ENCODE data around the gene ABLIM2. TPM values are rescaled to one million over a fixed set of nuclear protein-coding genes. Genes with fewer than 3 reads are reported as not detected.

Gene ABLIM2
- total RNA-seq, 2 experiments from 2014 or later, result 0.30 to 0.79 TPM

DNA sequence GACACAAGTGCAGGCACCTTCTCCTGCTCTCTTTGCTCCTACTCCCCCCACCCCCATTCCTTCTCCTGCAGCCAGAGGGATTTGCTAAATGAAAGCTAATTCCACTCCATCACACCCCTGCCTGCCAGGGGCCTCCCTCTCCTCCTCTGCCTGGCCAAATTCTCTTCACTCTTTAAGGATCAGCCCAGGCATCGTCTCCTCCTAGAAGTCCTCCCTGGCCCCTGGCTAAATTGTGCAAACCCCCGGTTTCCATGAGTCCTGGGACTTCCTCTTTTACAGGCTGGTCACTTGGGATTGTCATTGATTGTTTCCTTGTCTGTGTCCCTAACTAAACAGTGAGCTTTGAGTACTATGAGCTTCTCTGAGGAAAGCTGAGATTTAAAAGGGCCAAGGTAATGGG lies 8.7 kb upstream of the ABLIM2 start:
- H3K4me1 Mint-ChIP-seq, result no peaks in the 10 kb centered on the region
- H3K4me3 Mint-ChIP-seq, result no peak overlapping the region
- no peaks in the 10 kb centered on the region for H3K27me3 Mint-ChIP-seq
- CTCF ChIA-PET, result interaction anchor here (0.8 to 0.9 kb wide), 2 partner anchors 9 to 10 kb away, joined by 3 read pairs; partner anchors contain the start of gene ABLIM2
- H3K27ac Mint-ChIP-seq, result no peak overlapping the region
- peaks cover 13% of the 10 kb centered on the region for H3K9me3 Mint-ChIP-seq
- POLR2A ChIA-PET, result no interaction called here
- H3K36me3 Mint-ChIP-seq (ENCODE audit: low read depth), result no peaks in the 10 kb centered on the region
- no peak for DNase-seq

GRCh38 chr4:8165374-8165896 lies 6.8 kb upstream of the ABLIM2 start:
- H3K9me3 Mint-ChIP-seq, result peaks cover 13% of the 10 kb centered on the region
- CTCF ChIA-PET, result no interaction called here
- no peaks in the 10 kb centered on the region for H3K27me3 Mint-ChIP-seq
- H3K4me1 Mint-ChIP-seq, result peaks cover 1% of the 10 kb centered on the region
- no peak for DNase-seq
- H3K27ac Mint-ChIP-seq, result no peak overlapping the region
- POLR2A ChIA-PET, result no interaction called here
- no peaks in the 10 kb centered on the region for H3K36me3 Mint-ChIP-seq (ENCODE audit: low read depth)
- H3K4me3 Mint-ChIP-seq, result no peak overlapping the region

DNA sequence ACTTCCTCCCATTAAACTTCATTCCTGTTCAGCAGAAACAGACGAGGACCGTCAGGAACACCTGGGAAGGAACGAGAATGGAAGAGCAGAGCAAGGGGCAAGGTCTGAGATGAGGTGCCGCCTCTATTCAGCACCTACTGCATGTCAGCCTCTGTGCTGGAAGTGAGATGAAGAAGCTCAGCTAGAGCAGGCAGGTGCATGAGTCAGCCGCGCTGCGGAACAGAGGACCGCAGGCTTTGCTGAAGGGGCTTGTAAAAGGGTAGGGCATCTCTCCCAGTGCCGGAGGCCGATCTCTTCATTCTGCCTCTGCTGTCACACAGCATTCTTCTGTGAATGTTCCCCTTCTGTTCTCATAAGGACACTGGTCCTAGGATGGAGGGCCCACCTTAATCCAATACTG lies 6.1 kb upstream of the ABLIM2 start:
- Mint-ChIP-seq H3K4me3 (no peak overlapping the region), H3K27ac (no peak overlapping the region), H3K27me3 (peaks cover 3% of the 10 kb centered on the region), H3K4me1 (peaks cover 5% of the 10 kb centered on the region), H3K36me3 (ENCODE audit: low read depth) (no peaks in the 10 kb centered on the region), H3K9me3 (peaks cover 13% of the 10 kb centered on the region)
- CTCF ChIA-PET, result no interaction called here
- no peak for DNase-seq
- POLR2A ChIA-PET, result no interaction called here

- Mint-ChIP-seq H3K27me3 (peaks cover 3% of the 10 kb centered on the region), H3K4me3 (no peak overlapping the region), H3K9me3 (peaks cover 10% of the 10 kb centered on the region), H3K27ac (no peak overlapping the region), H3K4me1 (peaks cover 8% of the 10 kb centered on the region), H3K36me3 (ENCODE audit: low read depth) (no peaks in the 10 kb centered on the region)
- no peak for DNase-seq
- CTCF ChIA-PET, result interaction anchor here (1.0 kb wide), 1 partner anchor 12 kb away, joined by 3 read pairs; no protein-coding TSS in a partner anchor
- POLR2A ChIA-PET, result no interaction called here
Observed at GRCh38 chr4:8164194-8164565, 5.6 kb upstream of the ABLIM2 start.

- no peak for DNase-seq
- H3K27ac Mint-ChIP-seq, result no peak overlapping the region
- ChIA-PET POLR2A (no interaction called here), CTCF (interaction anchor here (1.0 kb wide), 1 partner anchor 13 kb away, joined by 3 read pairs; no protein-coding TSS in a partner anchor)
- no peak overlapping the region for H3K4me3 Mint-ChIP-seq
- peaks cover 7% of the 10 kb centered on the region for H3K27me3 Mint-ChIP-seq
- H3K4me1 Mint-ChIP-seq, result peaks cover 11% of the 10 kb centered on the region
- peaks cover 3% of the 10 kb centered on the region for H3K36me3 Mint-ChIP-seq (ENCODE audit: low read depth)
- peaks cover 10% of the 10 kb centered on the region for H3K9me3 Mint-ChIP-seq
Observed at GRCh38 chr4:8163436-8164193, 5.0 kb upstream of the ABLIM2 start.

GRCh38 chr4:8163026-8163425 lies 4.4 kb upstream of the ABLIM2 start:
- Mint-ChIP-seq H3K9me3 (peaks cover 4% of the 10 kb centered on the region), H3K36me3 (ENCODE audit: low read depth) (peaks cover 3% of the 10 kb centered on the region)
- POLR2A ChIA-PET, result no interaction called here

DNA sequence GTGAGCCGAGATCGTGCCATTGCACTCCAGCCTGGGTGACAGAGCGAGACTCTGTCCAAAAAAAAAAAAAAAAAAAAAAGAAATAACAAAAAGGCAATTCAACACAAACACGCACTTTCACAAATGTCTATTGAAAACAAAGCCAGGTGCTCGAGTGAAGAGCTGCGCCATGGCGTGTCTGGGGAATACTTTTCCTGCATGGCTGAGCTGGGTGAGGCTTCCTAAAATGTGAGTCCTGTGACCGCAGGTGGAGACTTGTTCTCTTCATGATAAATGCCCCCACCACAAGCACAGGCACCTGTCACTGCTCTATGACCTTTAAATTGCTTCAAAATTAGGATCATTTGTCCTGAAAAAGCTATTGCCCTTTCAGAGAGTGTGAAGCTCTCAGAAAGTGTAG lies 4.0 kb upstream of the ABLIM2 start:
- POLR2A ChIA-PET, result no interaction called here
- Mint-ChIP-seq H3K9me3 (no peaks in the 10 kb centered on the region), H3K4me1 (peaks cover 11% of the 10 kb centered on the region), H3K4me3 (no peak overlapping the region), H3K27ac (no peak overlapping the region), H3K36me3 (ENCODE audit: low read depth) (peaks cover 3% of the 10 kb centered on the region), H3K27me3 (peaks cover 8% of the 10 kb centered on the region)
- CTCF ChIA-PET, result interaction anchor here (0.7 kb wide), 1 partner anchor 14 kb away, joined by 3 read pairs; no protein-coding TSS in a partner anchor
- DNase-seq, result no peak

More at GRCh38 chr4:8163026-8163425, 4.4 kb upstream of the ABLIM2 start:
- Mint-ChIP-seq H3K4me3 (no peak overlapping the region), H3K27me3 (peaks cover 7% of the 10 kb centered on the region), H3K27ac (no peak overlapping the region), H3K4me1 (peaks cover 11% of the 10 kb centered on the region)
- CTCF ChIA-PET, result interaction anchor here (0.7 kb wide), 1 partner anchor 14 kb away, joined by 3 read pairs; no protein-coding TSS in a partner anchor
- no peak for DNase-seq

GRCh38 chr4:8160572-8160971 lies 2.0 kb upstream of the ABLIM2 start:
- peak overlapping the region; percentile 14 for H3K4me3 Mint-ChIP-seq

GRCh38 chr4:8160233-8160560 lies 1.6 kb upstream of the ABLIM2 start:
- Mint-ChIP-seq H3K9me3 (no peaks in the 10 kb centered on the region), H3K36me3 (ENCODE audit: low read depth) (peaks cover 3% of the 10 kb centered on the region), H3K4me1 (peaks cover 11% of the 10 kb centered on the region), H3K4me3 (peak overlapping the region; percentile 88), H3K27me3 (peaks cover 15% of the 10 kb centered on the region), H3K27ac (no peak overlapping the region)
- ChIA-PET POLR2A (no interaction called here), CTCF (interaction anchor here (2.1 kb wide), 1 partner anchor 16 kb away, joined by 6 read pairs; no protein-coding TSS in a partner anchor)
- no peak for DNase-seq

More at GRCh38 chr4:8160572-8160971, 2.0 kb upstream of the ABLIM2 start:
- Mint-ChIP-seq H3K4me1 (peaks cover 11% of the 10 kb centered on the region), H3K27ac (no peak overlapping the region), H3K9me3 (no peaks in the 10 kb centered on the region), H3K27me3 (peaks cover 15% of the 10 kb centered on the region), H3K36me3 (ENCODE audit: low read depth) (peaks cover 3% of the 10 kb centered on the region)
- POLR2A ChIA-PET, result no interaction called here
- DNase-seq, result no peak
- CTCF ChIA-PET, result no interaction called here

DNA sequence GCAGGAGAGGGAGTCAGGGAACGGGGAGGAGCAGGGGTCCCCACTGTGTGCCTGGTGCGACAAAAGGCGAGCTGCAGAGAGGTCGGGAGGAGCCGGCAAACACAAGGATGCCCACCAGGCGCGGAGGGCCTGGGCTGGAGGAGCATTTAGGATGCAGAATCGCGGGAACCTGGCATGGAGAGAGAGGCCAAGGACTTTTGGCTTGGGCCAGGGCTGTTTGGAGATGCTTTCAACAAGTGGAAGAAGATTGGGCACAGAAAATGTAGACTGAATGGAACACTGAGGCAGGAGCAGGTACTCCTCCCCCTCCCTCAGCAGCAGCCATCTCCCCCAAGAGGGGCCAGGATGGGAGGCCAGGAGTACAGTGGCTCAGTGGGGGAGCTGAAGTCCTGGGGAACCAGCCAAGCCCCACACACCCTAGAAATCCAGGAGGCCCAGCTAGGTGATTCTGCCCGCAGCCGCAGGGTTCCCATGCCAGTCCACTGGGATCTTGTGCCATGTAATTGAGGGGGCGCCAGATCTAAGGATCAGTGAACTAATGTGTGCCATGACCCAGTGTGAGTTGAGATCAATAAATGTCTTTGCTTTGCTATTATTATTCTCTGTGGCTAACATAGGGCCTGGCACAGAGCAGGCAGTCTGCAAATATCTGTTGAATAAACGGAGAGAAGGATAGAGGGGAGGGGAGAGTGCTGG lies 1.1 kb upstream of the ABLIM2 start:
- Mint-ChIP-seq H3K27me3 (peaks cover 15% of the 10 kb centered on the region), H3K4me3 (peak overlapping the region; percentile 88), H3K4me1 (peaks cover 11% of the 10 kb centered on the region), H3K36me3 (ENCODE audit: low read depth) (peaks cover 3% of the 10 kb centered on the region), H3K27ac (no peak overlapping the region), H3K9me3 (no peaks in the 10 kb centered on the region)
- ChIA-PET CTCF (interaction anchor here (1.2 to 2.1 kb wide), 4 partner anchors 11 to 19 kb away, joined by 3 to 6 read pairs (median 4); no protein-coding TSS in a partner anchor), POLR2A (interaction anchor here (0.6 kb wide), 1 partner anchor 17 kb away, joined by 3 read pairs; no protein-coding TSS in a partner anchor)
- DNase-seq, result no peak

GRCh38 chr4:8157944-8158709 lies 486 bp downstream of the ABLIM2 start:
- no peaks in the 10 kb centered on the region for H3K9me3 Mint-ChIP-seq
- POLR2A ChIA-PET, result no interaction called here
- CTCF ChIA-PET, result interaction anchor here (0.6 to 2.1 kb wide), 5 partner anchors 9 to 18 kb away, joined by 3 to 6 read pairs (median 3); no protein-coding TSS in a partner anchor
- no peak overlapping the region for H3K27ac Mint-ChIP-seq
- H3K4me1 Mint-ChIP-seq, result peaks cover 11% of the 10 kb centered on the region
- DNase-seq, result no peak
- peaks cover 15% of the 10 kb centered on the region for H3K27me3 Mint-ChIP-seq
- peak overlapping the region; percentile 52 for H3K4me3 Mint-ChIP-seq
- H3K36me3 Mint-ChIP-seq (ENCODE audit: low read depth), result peaks cover 3% of the 10 kb centered on the region

DNA sequence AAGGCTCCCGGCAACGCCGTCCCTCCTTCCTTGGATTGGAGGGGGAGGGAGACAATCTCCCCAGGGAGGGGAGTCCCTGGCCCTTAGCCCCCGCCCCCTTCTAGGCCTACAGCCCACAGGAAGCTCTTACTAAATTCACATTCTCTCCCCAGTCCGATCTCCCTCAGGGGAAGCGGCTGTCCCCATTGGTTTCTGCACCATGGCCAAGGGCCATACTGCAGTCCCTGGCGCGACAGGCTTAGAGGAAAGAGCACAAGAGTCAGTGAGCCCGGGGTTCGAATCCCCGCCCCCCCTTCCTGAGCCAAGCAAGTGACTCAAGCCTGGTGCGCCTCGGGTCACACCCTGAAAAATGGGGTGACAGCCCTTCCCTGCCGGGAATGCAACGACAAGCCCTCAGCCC lies 1.1 kb downstream of the ABLIM2 start:
- Mint-ChIP-seq H3K36me3 (ENCODE audit: low read depth) (peaks cover 3% of the 10 kb centered on the region), H3K9me3 (no peaks in the 10 kb centered on the region), H3K27me3 (peaks cover 15% of the 10 kb centered on the region), H3K4me1 (peaks cover 11% of the 10 kb centered on the region), H3K4me3 (peak overlapping the region; percentile 30), H3K27ac (no peak overlapping the region)
- ChIA-PET CTCF (no interaction called here), POLR2A (no interaction called here)
- DNase-seq, result no peak

Data from activated CD4-positive, alpha-beta T cell treated with anti-CD3 and anti-CD28 coated beads, Interleukin-2, amount 10 ng/mL, durations not matched to agents 7 days and 5 days (primary cell).